MV-4-11 (cell line): ENCODE measurements around the gene LIMK1.

Source experiments
- DNase-seq: peaks from one replicate; lab custom pipeline; 2025; lab: John Stamatoyannopoulos, UW

Gene LIMK1

GRCh38 chr7:74056096-74056915, 27.3 kb upstream of the LIMK1 start:
- DNase-seq, result no peak

DNA sequence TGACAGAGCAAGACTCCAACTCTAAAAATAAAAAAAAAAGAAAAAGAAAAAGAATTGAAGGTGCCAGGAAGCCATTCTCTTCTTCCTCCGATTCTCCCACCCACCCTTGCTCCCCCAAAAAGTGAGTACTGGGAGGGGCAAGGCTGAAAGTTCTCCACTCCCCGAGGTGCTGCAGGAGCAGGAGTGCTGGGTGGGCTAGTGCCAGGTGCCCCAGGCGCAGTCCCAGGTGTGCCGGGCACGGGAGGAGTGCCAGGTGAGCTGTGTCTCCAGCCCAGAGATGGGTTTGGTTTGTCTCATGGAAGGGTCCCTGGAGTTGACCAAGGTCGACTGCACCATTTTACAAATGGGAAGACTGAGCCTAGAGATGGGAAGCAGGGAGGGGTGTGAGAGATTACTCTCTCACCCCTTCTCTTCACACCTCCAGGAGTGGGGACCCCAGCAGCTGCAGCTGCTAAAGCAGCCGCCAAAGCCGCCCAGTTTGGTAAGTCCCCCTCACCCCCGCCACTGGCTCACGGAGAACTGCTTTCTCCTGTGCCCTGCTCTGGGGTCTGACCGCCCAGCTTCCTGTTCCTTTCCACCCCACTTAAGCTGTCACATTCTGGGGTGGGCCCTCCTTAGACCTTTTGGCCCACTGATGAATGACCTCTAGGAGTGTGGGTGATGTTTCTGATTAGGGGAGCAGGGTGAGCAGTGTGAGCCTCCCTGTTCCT, 26.2 kb upstream of the LIMK1 start:
- no peak for DNase-seq

- no peak for DNase-seq
Measured at GRCh38 chr7:74057987-74058386, 25.6 kb upstream of the LIMK1 start.

GRCh38 chr7:74058486-74058885, 25.1 kb upstream of the LIMK1 start:
- no peak for DNase-seq

- no peak for DNase-seq
Measured at GRCh38 chr7:74059037-74059436, 24.6 kb upstream of the LIMK1 start.

DNA sequence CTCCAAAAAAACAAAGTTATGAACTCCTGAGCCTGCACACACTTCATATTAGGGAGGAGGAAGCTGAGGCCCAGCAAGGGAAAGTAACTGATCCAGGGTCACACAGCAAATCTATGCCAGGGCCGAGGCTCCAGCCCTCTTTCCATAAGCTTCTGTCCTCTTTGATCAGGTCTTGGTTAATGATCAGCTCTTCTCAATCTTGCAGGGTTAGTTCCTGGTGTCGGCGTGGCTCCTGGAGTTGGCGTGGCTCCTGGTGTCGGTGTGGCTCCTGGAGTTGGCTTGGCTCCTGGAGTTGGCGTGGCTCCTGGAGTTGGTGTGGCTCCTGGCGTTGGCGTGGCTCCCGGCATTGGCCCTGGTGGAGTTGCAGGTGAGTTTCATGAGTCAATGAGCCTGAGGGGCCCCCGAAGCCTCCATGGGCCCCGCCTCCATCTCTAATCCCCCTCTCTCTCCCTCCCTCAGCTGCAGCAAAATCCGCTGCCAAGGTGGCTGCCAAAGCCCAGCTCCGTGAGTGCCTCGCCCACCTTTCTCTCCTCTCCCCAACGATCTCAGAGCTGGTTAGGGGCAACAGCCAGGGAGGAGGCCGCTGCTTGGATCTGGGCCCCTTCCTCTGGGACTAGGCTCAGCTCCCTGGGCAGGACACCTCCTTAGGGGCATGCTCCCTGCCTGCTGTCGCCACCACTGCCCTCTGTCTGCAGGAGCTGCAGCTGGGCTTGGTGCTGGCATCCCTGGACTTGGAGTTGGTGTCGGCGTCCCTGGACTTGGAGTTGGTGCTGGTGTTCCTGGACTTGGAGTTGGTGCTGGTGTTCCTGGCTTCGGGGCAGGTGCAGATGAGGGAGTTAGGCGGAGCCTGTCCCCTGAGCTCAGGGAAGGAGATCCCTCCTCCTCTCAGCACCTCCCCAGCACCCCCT, 23.7 kb upstream of the LIMK1 start:
- no peak for DNase-seq

GRCh38 chr7:74061840-74062539, 21.6 kb upstream of the LIMK1 start:
- DNase-seq, result peak; percentile 89

- no peak for DNase-seq
Measured at GRCh38 chr7:74063223-74063641, 20.4 kb upstream of the LIMK1 start.

DNA sequence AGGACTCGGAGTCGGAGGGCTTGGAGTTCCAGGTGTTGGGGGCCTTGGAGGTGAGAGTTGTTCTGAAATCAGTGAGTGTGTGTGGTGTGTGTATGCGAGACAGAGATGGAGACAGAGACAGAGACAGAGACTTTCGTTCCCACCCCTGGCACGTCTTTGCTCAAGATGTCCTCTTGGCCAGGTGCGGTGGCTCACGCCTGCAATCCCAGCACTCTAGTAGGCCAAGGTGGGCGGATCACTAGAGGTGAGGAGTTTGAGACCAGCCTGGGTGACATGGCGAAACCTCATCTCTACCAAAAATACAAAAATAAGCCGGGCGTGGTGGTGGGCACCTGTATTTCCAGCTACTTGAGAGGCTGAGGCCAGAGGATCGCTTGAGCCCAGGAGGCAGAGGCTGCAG, 20.0 kb upstream of the LIMK1 start:
- no peak for DNase-seq

GRCh38 chr7:74064696-74065095, 18.9 kb upstream of the LIMK1 start:
- DNase-seq, result no peak

DNA sequence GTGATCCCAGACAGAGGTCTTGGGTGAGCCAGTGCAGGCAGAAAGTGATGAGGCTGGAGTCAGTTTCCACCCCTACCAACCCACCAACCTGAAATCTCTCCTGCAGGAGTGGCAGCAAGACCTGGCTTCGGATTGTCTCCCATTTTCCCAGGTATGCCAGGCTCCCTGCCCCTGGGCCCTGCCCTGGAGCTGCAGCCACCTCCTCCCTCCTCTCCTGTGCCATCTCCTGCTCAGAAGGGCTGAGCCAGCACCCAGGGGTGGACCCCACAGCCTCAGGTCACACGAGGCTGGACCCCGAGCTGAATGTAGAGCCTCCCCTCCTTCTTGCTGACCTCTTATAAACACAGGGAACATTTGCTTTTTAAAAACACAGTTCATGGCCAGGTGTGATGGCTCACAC, 17.0 kb upstream of the LIMK1 start:
- no peak for DNase-seq

- no peak for DNase-seq
Measured at GRCh38 chr7:74068378-74069085, 15.1 kb upstream of the LIMK1 start.

- DNase-seq, result no peak
Measured at GRCh38 chr7:74069086-74069541, 14.5 kb upstream of the LIMK1 start.

DNA sequence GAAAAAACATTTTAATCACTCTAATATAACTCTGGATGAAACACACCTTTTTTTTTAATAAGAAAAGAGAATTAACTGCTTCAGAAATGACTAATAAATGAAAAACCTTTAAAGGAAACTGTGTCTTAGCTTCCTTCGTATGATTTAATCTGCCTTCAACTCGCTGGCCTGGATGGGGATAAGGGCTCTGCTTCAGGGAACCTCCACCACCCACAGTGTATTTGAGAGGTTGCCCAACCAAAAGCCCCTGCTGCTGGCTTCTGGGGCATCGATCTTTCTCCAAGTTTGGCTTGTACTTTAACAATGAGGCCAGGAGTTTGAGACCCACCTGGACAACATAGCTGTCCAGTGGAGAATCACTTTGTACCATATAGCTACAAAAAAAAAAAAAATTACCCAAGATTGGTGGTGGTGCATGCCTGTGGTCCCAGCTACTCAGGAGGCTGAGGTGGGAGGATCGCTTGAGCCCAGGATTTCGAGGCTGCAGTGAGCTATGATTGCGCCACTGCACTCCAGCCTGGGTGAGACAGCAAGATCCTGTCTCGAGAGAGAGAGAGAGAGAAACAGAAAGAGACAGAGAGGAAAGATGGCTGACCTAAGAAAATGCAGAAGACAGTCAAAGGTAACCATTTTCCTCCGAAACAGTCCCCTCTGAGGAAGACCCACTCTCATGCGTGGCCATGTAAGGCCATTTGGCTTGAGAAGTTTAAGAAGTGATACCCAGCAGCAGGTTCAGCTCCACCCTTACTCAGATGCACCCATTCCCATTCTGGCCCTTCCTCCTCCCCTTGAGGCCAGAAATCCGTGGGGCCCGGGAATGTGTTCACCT, 13.6 kb upstream of the LIMK1 start:
- DNase-seq, result peak; percentile 22

- DNase-seq, result no peak
Measured at GRCh38 chr7:74070619-74070921, 13.0 kb upstream of the LIMK1 start.

GRCh38 chr7:74071121-74071520, 12.5 kb upstream of the LIMK1 start:
- DNase-seq, result no peak

DNA sequence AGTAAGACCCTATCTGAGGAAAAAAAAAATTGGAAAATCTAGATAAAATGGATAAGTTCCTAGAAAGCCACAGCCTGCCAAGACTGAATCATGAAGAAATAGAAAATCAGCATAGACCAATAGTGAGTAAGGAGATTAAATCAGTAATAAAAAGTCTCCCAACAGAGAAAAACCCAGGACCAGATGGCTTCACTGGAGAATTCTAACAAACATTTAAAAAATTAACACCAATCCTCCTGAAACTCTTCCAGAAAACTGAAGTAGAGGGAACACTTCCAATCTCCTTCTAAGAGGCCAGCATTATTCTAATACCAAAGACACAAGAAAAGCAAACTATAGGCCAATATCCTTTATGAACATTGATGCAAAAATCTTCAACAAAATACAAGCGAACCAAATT, 8.8 kb upstream of the LIMK1 start:
- DNase-seq, result no peak

- no peak for DNase-seq
Measured at GRCh38 chr7:74078461-74078860, 5.1 kb upstream of the LIMK1 start.

- DNase-seq, result no peak
Measured at GRCh38 chr7:74082770-74083116, 861 bp upstream of the LIMK1 start.

- peak; percentile 60 for DNase-seq
Measured at GRCh38 chr7:74083928-74084721, 521 bp downstream of the LIMK1 start.
